Smooth muscle cell (in vitro differentiated cells): Measurements from ENCODE around the gene COG5. TPM values are rescaled to one million over a fixed set of nuclear protein-coding genes. Genes with fewer than 3 reads are reported as not detected.

Experiments used
- DNase-seq: peaks from one replicate; lab custom pipeline; 2025; ENCODE audit not compliant: unreplicated experiment; lab: John Stamatoyannopoulos, UW
- H2AFZ ChIP-seq: fragments of 200-600 bp; sonication (generic); 2 replicates; pipeline ENCODE4 v1.6.0; 2016; ENCODE audit warnings: antibody characterized with exemption, low read depth, mild to moderate bottlenecking
- H3F3A ChIP-seq: fragments of 200-600 bp; sonication (generic); 2 replicates; pipeline ENCODE4 v1.6.0; 2017; ENCODE audit warnings: antibody characterized with exemption, low read depth
- H3K27ac ChIP-seq: fragments of 200-600 bp; sonication (generic); 2 replicates; pipeline ENCODE4 v1.5.1; 2016; ENCODE audit warnings: low read depth, mild to moderate bottlenecking
- H3K27me3 ChIP-seq: fragments of 200-600 bp; sonication (generic); 2 replicates; pipeline ENCODE4 v1.6.1; 2016; ENCODE audit warnings: low read depth, mild to moderate bottlenecking
- H3K36me3 ChIP-seq: fragments of 200-600 bp; sonication (generic); 2 replicates; pipeline ENCODE4 v1.5.1; 2016; ENCODE audit warnings: low read depth
- H3K4me1 ChIP-seq: fragments of 200-600 bp; sonication (generic); 2 replicates; pipeline ENCODE4 v1.5.1; 2016; ENCODE audit warnings: low read depth
- H3K4me2 ChIP-seq: fragments of 200-600 bp; sonication (generic); 2 replicates; pipeline ENCODE4 v1.6.0; 2016; ENCODE audit warnings: mild to moderate bottlenecking
- H3K4me3 ChIP-seq: fragments of 200-600 bp; sonication (generic); 2 replicates; pipeline ENCODE4 v1.5.1; 2016; ENCODE audit warnings: mild to moderate bottlenecking
- H3K79me2 ChIP-seq: fragments of 200-600 bp; sonication (generic); 2 replicates; pipeline ENCODE4 v1.6.0; 2016; ENCODE audit warnings: low read depth, mild to moderate bottlenecking
- H3K9ac ChIP-seq: fragments of 200-600 bp; sonication (generic); 2 replicates; pipeline ENCODE4 v1.6.0; 2016; ENCODE audit warnings: low read depth
- H3K9me3 ChIP-seq: fragments of 200-600 bp; sonication (generic); replicated peaks from 2 replicates; pipeline ENCODE4 v1.5.1; 2016; ENCODE audit warnings: low read depth
- H4K20me1 ChIP-seq: fragments of 200-600 bp; sonication (generic); 2 replicates; pipeline ENCODE4 v1.6.0; 2016; ENCODE audit warnings: low read depth
- WGBS: methylation state at CpG from one replicate; pipeline ENCODE4 v1.1.7; 2016; ENCODE audit warnings: low lambda C conversion rate; 5-methylcytosine and 5-hydroxymethylcytosine counted together
- polyA plus RNA-seq: library from polyadenylated mRNA; unstranded; fragments of >200 nt; fragmentation: Nextera tagmentation; extraction: Ambion mirVana; gene quantifications from 2 replicates; pipeline ENCODE4 v1.2.1, GENCODE V29; 2016
- total RNA-seq: library from RNA; depleted of rRNA; stranded (reverse); fragments of >200 nt; gene quantifications from 2 replicates; pipeline ENCODE4 v1.2.3, GENCODE V29; 2014
- TF ChIP-seq, protein P1 (sequence below): fragments of 200-600 bp; sonication (generic); IDR thresholded peaks from 2 replicates; pipeline ENCODE4 v1.5.1; 2017; ENCODE audit warnings: borderline replicate concordance, mild to moderate bottlenecking, antibody characterized with exemption; ENCODE audit not compliant: insufficient read depth, poor library complexity, severe bottlenecking

COG5 gene
- total and polyA plus RNA-seq, 2 experiments from 2014 or later: 24.3 to 44.3 TPM

DNA sequence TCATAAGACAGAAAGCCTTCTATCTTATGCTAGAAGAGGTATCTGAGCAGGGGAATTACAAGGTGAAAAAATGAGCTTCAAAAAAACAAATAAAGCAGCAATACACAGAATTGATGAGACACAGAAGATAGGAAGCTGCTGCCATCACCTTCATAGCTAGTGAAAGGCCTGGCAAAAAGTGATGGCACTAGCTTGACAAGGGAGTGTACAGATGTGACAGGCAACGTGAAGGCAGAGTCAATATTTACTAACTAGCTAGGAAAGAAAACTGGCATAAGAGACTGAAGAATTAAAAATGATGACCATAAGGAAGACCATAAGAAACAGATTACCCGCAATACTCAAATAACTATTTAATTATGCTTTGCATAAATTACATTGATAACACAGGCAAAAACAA is 84.4 kb downstream of the COG5 start:
- Histone ChIP-seq H3K27ac (no peak overlapping the region), H3K4me2 (no peak overlapping the region), H3K27me3 (no peaks in the 10 kb centered on the region), H3K4me1 (no peaks in the 10 kb centered on the region), H3K36me3 (no peaks in the 10 kb centered on the region), H3K79me2 (peaks cover 5% of the 10 kb centered on the region), H2AFZ (no peak overlapping the region), H3K4me3 (no peak overlapping the region), H4K20me1 (peaks cover 64% of the 10 kb centered on the region), H3F3A (no peaks in the 10 kb centered on the region), H3K9me3 (no peaks in the 10 kb centered on the region), H3K9ac (no peak overlapping the region)
- TF ChIP-seq, protein P1, sequence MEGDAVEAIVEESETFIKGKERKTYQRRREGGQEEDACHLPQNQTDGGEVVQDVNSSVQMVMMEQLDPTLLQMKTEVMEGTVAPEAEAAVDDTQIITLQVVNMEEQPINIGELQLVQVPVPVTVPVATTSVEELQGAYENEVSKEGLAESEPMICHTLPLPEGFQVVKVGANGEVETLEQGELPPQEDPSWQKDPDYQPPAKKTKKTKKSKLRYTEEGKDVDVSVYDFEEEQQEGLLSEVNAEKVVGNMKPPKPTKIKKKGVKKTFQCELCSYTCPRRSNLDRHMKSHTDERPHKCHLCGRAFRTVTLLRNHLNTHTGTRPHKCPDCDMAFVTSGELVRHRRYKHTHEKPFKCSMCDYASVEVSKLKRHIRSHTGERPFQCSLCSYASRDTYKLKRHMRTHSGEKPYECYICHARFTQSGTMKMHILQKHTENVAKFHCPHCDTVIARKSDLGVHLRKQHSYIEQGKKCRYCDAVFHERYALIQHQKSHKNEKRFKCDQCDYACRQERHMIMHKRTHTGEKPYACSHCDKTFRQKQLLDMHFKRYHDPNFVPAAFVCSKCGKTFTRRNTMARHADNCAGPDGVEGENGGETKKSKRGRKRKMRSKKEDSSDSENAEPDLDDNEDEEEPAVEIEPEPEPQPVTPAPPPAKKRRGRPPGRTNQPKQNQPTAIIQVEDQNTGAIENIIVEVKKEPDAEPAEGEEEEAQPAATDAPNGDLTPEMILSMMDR: no peak
- no peak for DNase-seq
- WGBS: 98% methylated on average over 2 of the region's 2 CpGs

DNA sequence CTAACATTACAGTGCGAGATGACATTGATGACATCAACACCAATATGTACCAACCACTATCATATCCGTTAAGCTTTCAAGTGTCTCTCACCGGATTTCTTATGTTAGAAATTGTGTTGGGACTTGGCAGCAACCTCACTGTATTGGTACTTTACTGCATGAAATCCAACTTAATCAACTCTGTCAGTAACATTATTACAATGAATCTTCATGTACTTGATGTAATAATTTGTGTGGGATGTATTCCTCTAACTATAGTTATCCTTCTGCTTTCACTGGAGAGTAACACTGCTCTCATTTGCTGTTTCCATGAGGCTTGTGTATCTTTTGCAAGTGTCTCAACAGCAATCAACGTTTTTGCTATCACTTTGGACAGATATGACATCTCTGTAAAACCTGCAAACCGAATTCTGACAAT is 89.6 kb downstream of the COG5 start:
- Histone ChIP-seq H3K27ac (no peak overlapping the region), H3K4me3 (no peak overlapping the region), H3K36me3 (no peaks in the 10 kb centered on the region), H3K9me3 (no peaks in the 10 kb centered on the region), H2AFZ (no peak overlapping the region), H4K20me1 (peaks cover 71% of the 10 kb centered on the region), H3K4me1 (no peaks in the 10 kb centered on the region), H3K27me3 (no peaks in the 10 kb centered on the region), H3F3A (no peaks in the 10 kb centered on the region), H3K9ac (no peak overlapping the region), H3K4me2 (no peak overlapping the region), H3K79me2 (no peaks in the 10 kb centered on the region)
- no peak for DNase-seq
- TF ChIP-seq, protein P1: no peak
- WGBS: 92% methylated on average over 5 of the region's 5 CpGs

DNA sequence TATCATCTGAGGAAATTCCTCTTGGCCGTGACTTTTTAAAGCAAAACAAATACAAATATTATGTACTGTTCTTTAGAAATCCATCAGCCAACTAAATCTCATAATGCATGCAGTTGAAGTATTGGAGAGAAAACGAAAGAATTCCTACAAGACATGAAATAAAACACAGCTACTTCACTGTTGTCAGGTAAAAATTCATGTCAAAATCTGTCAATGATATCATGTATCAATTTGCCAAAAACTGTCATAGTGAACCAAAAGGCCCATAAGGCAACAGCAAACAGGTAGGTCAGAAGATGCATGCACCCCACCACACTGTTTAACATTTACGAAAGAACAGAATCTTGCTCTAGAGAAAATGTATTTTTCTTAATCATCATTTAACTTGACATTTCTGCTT is 91.6 kb downstream of the COG5 start:
- Histone ChIP-seq H3K36me3 (no peaks in the 10 kb centered on the region), H3F3A (no peaks in the 10 kb centered on the region), H3K9ac (no peak overlapping the region), H3K79me2 (no peaks in the 10 kb centered on the region), H3K27ac (no peak overlapping the region), H3K4me1 (no peaks in the 10 kb centered on the region), H3K27me3 (no peaks in the 10 kb centered on the region), H3K9me3 (no peaks in the 10 kb centered on the region), H2AFZ (no peak overlapping the region), H4K20me1 (peaks cover 64% of the 10 kb centered on the region), H3K4me3 (no peak overlapping the region), H3K4me2 (no peak overlapping the region)
- WGBS: 74% methylated on average over 3 of the region's 3 CpGs
- TF ChIP-seq, protein P1: no peak
- DNase-seq: no peak

DNA sequence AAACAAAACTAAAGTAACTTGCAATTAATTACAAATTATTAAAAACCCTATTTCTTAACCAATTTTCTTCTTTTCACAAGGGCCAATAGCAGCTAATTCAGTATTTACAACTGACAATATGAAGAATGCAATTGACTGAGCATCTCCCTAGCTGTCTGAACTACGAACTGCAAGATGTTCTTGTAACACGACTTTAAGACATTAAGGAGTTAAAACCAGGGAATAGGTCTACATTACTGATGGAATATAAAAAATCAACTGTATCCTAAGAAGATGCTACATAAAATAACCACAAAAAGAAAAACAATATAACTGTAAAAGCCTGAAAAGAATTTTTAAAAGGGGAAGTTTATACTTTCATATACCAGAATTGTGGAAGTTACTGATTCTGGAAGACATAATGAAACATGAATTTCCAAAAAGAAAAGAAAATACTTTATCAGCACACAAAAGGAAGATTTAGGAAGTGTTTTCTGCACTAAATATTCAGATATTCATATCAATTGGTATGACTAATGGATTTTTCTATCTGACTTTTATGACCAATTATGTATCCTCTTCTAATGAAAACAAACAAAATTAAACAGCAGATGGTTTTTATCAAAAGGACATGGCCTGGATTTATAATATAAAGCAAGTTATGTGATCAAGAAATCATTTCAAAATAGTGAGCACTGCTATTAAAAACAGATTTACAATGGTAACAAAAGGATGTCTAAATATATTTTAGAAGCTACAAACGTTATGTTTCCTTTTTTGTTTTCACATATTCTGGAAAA is 92.2 kb downstream of the COG5 start:
- H3K36me3 ChIP-seq: no peaks in the 10 kb centered on the region
- no peaks in the 10 kb centered on the region for H3K27me3 ChIP-seq
- no peaks in the 10 kb centered on the region for H3K4me1 ChIP-seq
- no peak overlapping the region for H3K4me3 ChIP-seq
- H3K9me3 ChIP-seq: no peaks in the 10 kb centered on the region
- H3K4me2 ChIP-seq: no peak overlapping the region
- TF ChIP-seq, protein P1: no peak
- H3K9ac ChIP-seq: no peak overlapping the region
- no peak for DNase-seq
- no peaks in the 10 kb centered on the region for H3F3A ChIP-seq
- H3K79me2 ChIP-seq: no peaks in the 10 kb centered on the region
- peaks cover 64% of the 10 kb centered on the region for H4K20me1 ChIP-seq
- H3K27ac ChIP-seq: no peak overlapping the region
- 88% methylated on average over 3 of the region's 3 CpGs for WGBS
- no peak overlapping the region for H2AFZ ChIP-seq
